Uterus (tissue), 4 donors: Measurements from ENCODE around the gene RPL10A. TPM values are rescaled to one million over a fixed set of nuclear protein-coding genes. Genes with fewer than 3 reads are reported as not detected.
"Not testable (repeated sequence)": the region's sequence is repeated elsewhere in the genome, so short reads cannot be mapped to it uniquely, and the experiment has no call there.

Experiments used
- DNase-seq, 2 donors: peaks; one replicate each; pipeline ENCODE4 v3.0.0-alpha.2; 2019 to 2020
- H3K27ac ChIP-seq, 2 donors: fragments of 200-600 bp; sonication (generic); 1 replicate in 1 of 2; 2 replicates in 1 of 2; pipeline ENCODE4 v1.5.1; 2016 to 2018
- H3K27me3 ChIP-seq, 2 donors: fragments of 200-600 bp; sonication (generic); one replicate each; pipeline ENCODE4 v1.5.1; 2018 to 2019; ENCODE audit warnings: control low read depth in 1 of 2
- H3K36me3 ChIP-seq, 2 donors: fragments of 200-600 bp; sonication (generic); one replicate each; pipeline ENCODE4 v1.5.1; 2019; ENCODE audit warnings: control low read depth in 1 of 2
- H3K4me1 ChIP-seq, 2 donors: fragments of 200-600 bp; sonication (generic); one replicate each; pipeline ENCODE4 v1.5.1; 2018 to 2019; ENCODE audit warnings: control low read depth in 1 of 2
- H3K4me3 ChIP-seq, 2 donors: fragments of 200-600 bp; sonication (generic); 1 replicate in 1 of 2; 2 replicates in 1 of 2; pipeline ENCODE4 v1.5.1; 2018 to 2019; ENCODE audit warnings: mild to moderate bottlenecking in 1 of 2
- H3K9me3 ChIP-seq, 2 donors: fragments of 200-600 bp; sonication (generic); one replicate each; pipeline ENCODE4 v1.5.1; 2019; ENCODE audit warnings: control low read depth in 1 of 2
- CTCF ChIP-seq, 4 experiments: fragments of 200-600 bp in 2 of 4; fragments of 450-650 bp in 2 of 4; sonication (generic) in 2 of 4; IDR thresholded peaks; one replicate each; pipeline ENCODE4 v1.5.1; 2016 to 2019; ENCODE audit warnings: antibody characterized with exemption in 4 of 4, mild to moderate bottlenecking in 2 of 4, moderate library complexity in 1 of 4
- POLR2A ChIP-seq, 2 donors: fragments of 450-650 bp; IDR thresholded peaks; one replicate each; pipeline ENCODE4 v1.6.1; 2016; ENCODE audit warnings: antibody characterized with exemption in 2 of 2, mild to moderate bottlenecking in 1 of 2, moderate library complexity in 1 of 2
- intact Hi-C: fragments of 100-400 bp; cut with DNase I; formaldehyde crosslinking; loops from one replicate; pipeline ENCODE4 v1.15.1; 2023; ENCODE audit warnings: low total_unique reads
- total RNA-seq, 4 donors: library from RNA; depleted of rRNA in 3 of 4; stranded (reverse); fragments of >200 nt in 3 of 4; gene quantifications; one replicate each; pipeline versions ENCODE4 v1.1.0 to v1.2.4, GENCODE V29; 2014 to 2023
- donor health status: DM: yes; HTN: yes; CAD: no.

The RPL10A gene
- total RNA-seq, 4 donors from 2014 or later: 1,557 to 4,762 (median 2,904) TPM

- TF ChIP-seq POLR2A (IDR thresholded peaks at IDR 0.05): no peak
- no peak for TF ChIP-seq CTCF (IDR thresholded peaks at IDR 0.05)
- H3K9me3 ChIP-seq: no peaks in the 10 kb centered on the region
- no peak overlapping the region for H3K4me3 ChIP-seq
- intact Hi-C loops: no loop called here
- H3K27ac ChIP-seq: no peak overlapping the region
- no peak for DNase-seq
- H3K4me1 ChIP-seq: no peaks in the 10 kb centered on the region
- no peaks in the 10 kb centered on the region for H3K27me3 ChIP-seq
- H3K36me3 ChIP-seq: no peaks in the 10 kb centered on the region
These were observed 32.9 kb upstream of the RPL10A start for GRCh38 chr6:35435074-35435837.

- intact Hi-C loops: no loop called here
These were observed 31.9 kb upstream of the RPL10A start for GRCh38 chr6:35436071-35436857.

GRCh38 chr6:35438378-35439065 lies 29.7 kb upstream of the RPL10A start:
- H3K4me1 ChIP-seq, DNase-seq, intact Hi-C loops: not testable (repeated sequence)

More at GRCh38 chr6:35436071-35436857, 31.9 kb upstream of the RPL10A start:
- no peak overlapping the region for H3K27ac ChIP-seq
- no peaks in the 10 kb centered on the region for H3K4me1 ChIP-seq
- H3K4me3 ChIP-seq: no peak overlapping the region
- DNase-seq: no peak
- TF ChIP-seq CTCF (IDR thresholded peaks at IDR 0.05) (no peak), POLR2A (IDR thresholded peaks at IDR 0.05) (no peak)
- H3K27me3 ChIP-seq: no peaks in the 10 kb centered on the region
- no peaks in the 10 kb centered on the region for H3K9me3 ChIP-seq
- no peaks in the 10 kb centered on the region for H3K36me3 ChIP-seq

GRCh38 chr6:35439308-35439707 lies 28.9 kb upstream of the RPL10A start:
- H3K4me3 ChIP-seq: no peak overlapping the region
- H3K4me1 ChIP-seq: no peaks in the 10 kb centered on the region
- intact Hi-C loops: no loop called here
- no peak for TF ChIP-seq CTCF (IDR thresholded peaks at IDR 0.05)
- no peak for TF ChIP-seq POLR2A (IDR thresholded peaks at IDR 0.05)
- H3K36me3 ChIP-seq: no peaks in the 10 kb centered on the region
- no peak for DNase-seq
- no peaks in the 10 kb centered on the region for H3K9me3 ChIP-seq
- no peaks in the 10 kb centered on the region for H3K27me3 ChIP-seq
- no peak overlapping the region for H3K27ac ChIP-seq

More at GRCh38 chr6:35438378-35439065, 29.7 kb upstream of the RPL10A start:
- not testable (repeated sequence) for H3K4me3 ChIP-seq, H3K27ac ChIP-seq, H3K36me3 ChIP-seq, H3K9me3 ChIP-seq, H3K27me3 ChIP-seq

- no peaks in the 10 kb centered on the region for H3K4me1 ChIP-seq
- intact Hi-C loops: no loop called here
- TF ChIP-seq POLR2A (IDR thresholded peaks at IDR 0.05) (no peak), CTCF (IDR thresholded peaks at IDR 0.05) (no peak)
- no peak for DNase-seq
- H3K27ac ChIP-seq: no peak overlapping the region
- H3K36me3 ChIP-seq: no peaks in the 10 kb centered on the region
- no peaks in the 10 kb centered on the region for H3K27me3 ChIP-seq
- no peaks in the 10 kb centered on the region for H3K9me3 ChIP-seq
- H3K4me3 ChIP-seq: no peak overlapping the region
These were observed 27.0 kb upstream of the RPL10A start for GRCh38 chr6:35441205-35441604.
